Peyer's patch (tissue), 4 donors: Measurements from ENCODE around the gene CLCNKB. TPM values are rescaled to one million over a fixed set of nuclear protein-coding genes. Genes with fewer than 3 reads are reported as not detected.

Experiments used
- DNase-seq, 3 donors: peaks; one replicate each; pipeline ENCODE4 v3.0.0-alpha.2; 2017 to 2019
- H3K27ac ChIP-seq, 4 donors: fragments of 200-600 bp; sonication (generic); one replicate each; pipeline ENCODE4 v1.5.1; 2016 to 2019
- H3K27me3 ChIP-seq, 2 donors: fragments of 200-600 bp; sonication (generic); one replicate each; pipeline ENCODE4 v1.5.1; 2019
- H3K36me3 ChIP-seq, 3 donors: fragments of 200-600 bp; sonication (generic); one replicate each; pipeline ENCODE4 v1.5.1; 2016 to 2019
- H3K4me1 ChIP-seq, 4 donors: fragments of 200-600 bp; sonication (generic); one replicate each; pipeline ENCODE4 v1.5.1; 2016 to 2019
- H3K4me3 ChIP-seq, 4 donors: fragments of 200-600 bp; sonication (generic); 1 replicate in 3 of 4; 2 replicates in 1 of 4; pipeline ENCODE4 v1.5.1; 2016 to 2019; ENCODE audit warnings: mild to moderate bottlenecking in 1 of 4
- H3K9me3 ChIP-seq, 4 donors: fragments of 200-600 bp; sonication (generic); one replicate each; pipeline ENCODE4 v1.5.1; 2016 to 2019; ENCODE audit warnings: mild to moderate bottlenecking in 1 of 4
- POLR2A ChIP-seq, 2 donors: fragments of 450-650 bp; IDR thresholded peaks; one replicate each; pipeline ENCODE4 v1.5.1; 2017; ENCODE audit warnings: antibody characterized with exemption in 2 of 2, mild to moderate bottlenecking in 2 of 2, moderate library complexity in 2 of 2
- total RNA-seq, 4 donors: library from RNA; depleted of rRNA; stranded (reverse); fragments of >200 nt; gene quantifications; one replicate each; pipeline ENCODE4 v1.1.0, GENCODE V29; 2016
- TF ChIP-seq, protein P1 (sequence below), 6 experiments: fragments of 450-650 bp in 4 of 6; fragments of 200-600 bp in 2 of 6; sonication (generic) in 1 of 6; IDR thresholded peaks; one replicate each; pipeline ENCODE4 v1.5.1; 2017 to 2019; ENCODE audit warnings: antibody characterized with exemption in 6 of 6, mild to moderate bottlenecking in 3 of 6, moderate library complexity in 1 of 6

The CLCNKB gene
- total RNA-seq, 4 donors from 2014 or later = not detected

DNA sequence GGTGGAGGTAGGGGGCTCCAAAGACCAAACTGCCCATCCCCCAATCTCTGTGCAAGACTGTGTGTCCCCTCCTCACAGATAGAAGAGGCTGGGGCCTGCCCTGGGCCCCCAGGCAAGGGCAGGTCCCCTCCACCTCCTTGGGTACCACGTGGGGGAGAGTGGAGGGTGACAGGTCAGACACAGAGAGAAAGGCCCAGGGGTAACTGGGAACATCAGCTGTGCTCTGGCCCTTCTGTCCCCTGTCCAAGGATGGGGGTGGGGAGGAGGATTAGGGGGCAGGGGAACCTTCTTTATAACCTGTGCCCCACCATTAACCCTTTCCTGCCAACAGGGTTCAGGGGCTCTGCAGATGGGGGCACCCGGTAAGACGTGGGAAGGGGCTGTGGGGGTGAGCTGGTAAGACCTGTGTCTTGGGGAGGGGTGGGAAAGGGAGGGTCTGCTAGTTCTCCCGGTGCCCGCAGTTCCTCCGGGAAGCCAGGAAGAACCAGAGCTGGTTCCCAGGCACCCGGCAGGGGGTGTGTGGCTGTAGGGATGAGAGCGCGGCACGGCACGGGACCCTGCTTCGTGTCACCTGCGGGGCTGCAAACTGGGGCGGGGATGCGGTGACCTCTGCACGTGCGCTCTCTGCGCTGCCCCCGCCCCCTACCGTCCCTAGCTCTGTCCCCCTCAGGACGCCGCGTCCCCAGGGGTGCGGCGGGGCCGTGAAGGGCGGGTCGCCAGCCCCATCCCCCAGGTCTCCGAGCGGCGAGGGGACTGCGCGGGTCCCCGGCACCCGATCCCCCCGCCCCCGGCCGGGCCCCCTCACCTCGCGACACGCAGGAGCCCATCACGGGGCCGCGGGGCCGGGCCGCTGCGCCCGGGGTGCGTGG lies 29.3 kb downstream of the CLCNKB start:
- DNase-seq = no peak
- H3K9me3 ChIP-seq = no peaks in the 10 kb centered on the region
- H3K27me3 ChIP-seq = no peaks in the 10 kb centered on the region
- no peaks in the 10 kb centered on the region for H3K36me3 ChIP-seq
- peaks cover 2 to 21% (median 9%) of the 10 kb centered on the region in 4 donors for H3K4me1 ChIP-seq
- no peak overlapping the region for H3K27ac ChIP-seq
- TF ChIP-seq, protein P1, sequence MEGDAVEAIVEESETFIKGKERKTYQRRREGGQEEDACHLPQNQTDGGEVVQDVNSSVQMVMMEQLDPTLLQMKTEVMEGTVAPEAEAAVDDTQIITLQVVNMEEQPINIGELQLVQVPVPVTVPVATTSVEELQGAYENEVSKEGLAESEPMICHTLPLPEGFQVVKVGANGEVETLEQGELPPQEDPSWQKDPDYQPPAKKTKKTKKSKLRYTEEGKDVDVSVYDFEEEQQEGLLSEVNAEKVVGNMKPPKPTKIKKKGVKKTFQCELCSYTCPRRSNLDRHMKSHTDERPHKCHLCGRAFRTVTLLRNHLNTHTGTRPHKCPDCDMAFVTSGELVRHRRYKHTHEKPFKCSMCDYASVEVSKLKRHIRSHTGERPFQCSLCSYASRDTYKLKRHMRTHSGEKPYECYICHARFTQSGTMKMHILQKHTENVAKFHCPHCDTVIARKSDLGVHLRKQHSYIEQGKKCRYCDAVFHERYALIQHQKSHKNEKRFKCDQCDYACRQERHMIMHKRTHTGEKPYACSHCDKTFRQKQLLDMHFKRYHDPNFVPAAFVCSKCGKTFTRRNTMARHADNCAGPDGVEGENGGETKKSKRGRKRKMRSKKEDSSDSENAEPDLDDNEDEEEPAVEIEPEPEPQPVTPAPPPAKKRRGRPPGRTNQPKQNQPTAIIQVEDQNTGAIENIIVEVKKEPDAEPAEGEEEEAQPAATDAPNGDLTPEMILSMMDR (IDR thresholded peaks at IDR 0.05) = no peak
- no peak for TF ChIP-seq POLR2A (IDR thresholded peaks at IDR 0.05)
- peak overlapping the region; percentile 20 to 62 (median 56) for H3K4me3 ChIP-seq

DNA sequence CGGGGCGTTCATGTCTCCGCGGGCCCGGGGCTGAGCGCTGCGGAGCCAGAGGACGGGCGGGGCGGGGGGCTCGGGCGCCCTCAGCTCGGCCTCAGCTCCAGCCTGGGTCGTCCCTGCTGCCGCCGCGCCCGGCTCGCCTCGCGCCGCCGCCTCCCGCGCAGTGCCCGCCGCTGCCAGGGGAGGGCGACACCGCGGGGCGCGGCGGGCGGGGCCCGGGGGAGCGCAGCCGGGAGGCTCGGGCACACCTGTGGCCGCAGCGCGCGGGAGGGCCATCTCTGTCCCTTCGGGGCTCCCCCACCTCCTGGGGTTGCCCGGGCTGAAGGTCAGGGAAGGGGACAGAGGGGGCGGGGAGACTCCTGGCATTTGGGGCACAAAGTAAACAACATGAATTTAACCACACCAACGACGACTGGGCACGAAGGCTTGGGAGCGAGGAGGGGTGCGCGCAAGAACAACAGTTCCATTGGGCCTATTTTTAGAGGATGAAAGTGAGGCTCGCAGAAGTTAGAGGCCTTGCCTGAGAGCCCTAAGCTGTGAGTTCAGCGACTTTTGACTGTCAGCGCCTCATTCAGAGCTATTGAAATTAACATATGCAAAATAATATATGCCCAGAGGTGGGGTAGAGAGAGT lies 30.0 kb downstream of the CLCNKB start, which contains the start of gene FAM131C:
Gene FAM131C, minus strand, starts transcription at position 162 of the 630 bp plus-strand sequence. CDS start 209 bp downstream, outside the sequence.
- Histone ChIP-seq H3K9me3 (no peaks in the 10 kb centered on the region), H3K27me3 (no peaks in the 10 kb centered on the region), H3K4me3 (peak within 1 kb of the TSS; percentile 20 to 62 (median 56)), H3K4me1 (peaks cover 2 to 14% (median 9%) of the 10 kb centered on the region in 4 donors), H3K27ac (peak within 1 kb of the TSS in 1 of 4 donors; percentile 42), H3K36me3 (no peaks in the 10 kb centered on the region)
- TF ChIP-seq POLR2A (IDR thresholded peaks at IDR 0.05) = no peak
- TF ChIP-seq, protein P1 (IDR thresholded peaks at IDR 0.05) = peak; percentile 6 to 77 (median 47)
- peak in 2 of 3 donors; percentile 25 to 66 for DNase-seq

DNA sequence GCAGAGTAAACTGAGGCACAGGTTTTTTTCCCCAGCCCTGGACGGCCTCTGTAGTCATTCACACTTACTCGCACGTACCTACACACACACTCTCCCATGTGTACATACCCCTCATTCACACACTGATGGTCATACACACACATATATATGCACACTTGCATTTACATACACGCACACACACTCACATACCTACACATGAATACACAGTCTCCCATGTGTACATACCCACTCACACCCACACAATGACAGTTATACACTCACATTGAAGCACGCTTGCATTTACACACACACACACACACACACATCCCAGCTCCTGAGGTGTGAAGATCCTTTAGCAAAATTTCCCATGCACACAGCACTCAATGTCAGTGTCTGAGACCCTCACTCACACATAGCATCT lies 30.6 kb downstream of the CLCNKB start:
- peaks cover 2 to 14% (median 8%) of the 10 kb centered on the region in 4 donors for H3K4me1 ChIP-seq
- no peak for TF ChIP-seq POLR2A (IDR thresholded peaks at IDR 0.05)
- TF ChIP-seq, protein P1 (IDR thresholded peaks at IDR 0.05) = no peak
- no peak for DNase-seq
- H3K27ac ChIP-seq = no peak overlapping the region
- no peak overlapping the region for H3K4me3 ChIP-seq
- H3K36me3 ChIP-seq = no peaks in the 10 kb centered on the region
- H3K9me3 ChIP-seq = no peaks in the 10 kb centered on the region
- no peaks in the 10 kb centered on the region for H3K27me3 ChIP-seq

DNA sequence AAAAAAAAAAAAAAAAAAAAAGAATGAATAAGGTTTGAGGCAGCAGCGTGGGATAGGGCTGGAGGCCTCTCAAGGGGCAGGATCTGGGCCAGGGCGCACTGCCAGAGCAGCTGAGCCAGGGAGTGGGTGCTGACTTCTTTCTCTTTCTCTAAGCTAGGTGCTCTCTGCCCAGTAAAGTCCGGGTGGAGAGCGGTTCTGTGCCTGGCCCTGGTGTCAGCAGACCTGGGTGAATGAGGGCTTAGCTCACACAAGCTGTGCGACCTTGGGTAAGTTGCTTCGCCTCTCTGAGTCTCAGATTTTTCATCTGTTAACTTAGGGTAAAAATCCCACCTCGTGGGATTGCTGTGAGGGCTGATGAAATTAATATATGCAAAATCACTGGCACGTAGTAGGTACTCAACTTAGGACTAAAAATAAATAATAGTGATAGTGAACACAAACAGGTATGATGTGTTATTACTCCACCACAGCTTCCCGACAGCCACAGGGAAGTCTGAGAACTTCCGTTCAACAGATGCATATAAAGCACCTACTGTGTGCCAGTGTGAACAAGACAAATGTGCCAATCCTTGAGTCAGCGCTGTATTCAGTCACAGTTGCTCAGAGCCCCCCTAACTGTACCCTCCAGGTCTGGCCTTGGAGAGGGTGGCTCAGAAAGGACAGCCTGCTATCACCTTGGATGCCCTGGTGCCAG lies 31.9 kb downstream of the CLCNKB start:
- Histone ChIP-seq H3K4me3 (no peak overlapping the region), H3K27ac (no peak overlapping the region), H3K27me3 (no peaks in the 10 kb centered on the region), H3K36me3 (no peaks in the 10 kb centered on the region), H3K9me3 (no peaks in the 10 kb centered on the region), H3K4me1 (peaks cover 2 to 14% (median 8%) of the 10 kb centered on the region in 4 donors)
- no peak for DNase-seq
- TF ChIP-seq, protein P1 (IDR thresholded peaks at IDR 0.05) = no peak
- no peak for TF ChIP-seq POLR2A (IDR thresholded peaks at IDR 0.05)

DNA sequence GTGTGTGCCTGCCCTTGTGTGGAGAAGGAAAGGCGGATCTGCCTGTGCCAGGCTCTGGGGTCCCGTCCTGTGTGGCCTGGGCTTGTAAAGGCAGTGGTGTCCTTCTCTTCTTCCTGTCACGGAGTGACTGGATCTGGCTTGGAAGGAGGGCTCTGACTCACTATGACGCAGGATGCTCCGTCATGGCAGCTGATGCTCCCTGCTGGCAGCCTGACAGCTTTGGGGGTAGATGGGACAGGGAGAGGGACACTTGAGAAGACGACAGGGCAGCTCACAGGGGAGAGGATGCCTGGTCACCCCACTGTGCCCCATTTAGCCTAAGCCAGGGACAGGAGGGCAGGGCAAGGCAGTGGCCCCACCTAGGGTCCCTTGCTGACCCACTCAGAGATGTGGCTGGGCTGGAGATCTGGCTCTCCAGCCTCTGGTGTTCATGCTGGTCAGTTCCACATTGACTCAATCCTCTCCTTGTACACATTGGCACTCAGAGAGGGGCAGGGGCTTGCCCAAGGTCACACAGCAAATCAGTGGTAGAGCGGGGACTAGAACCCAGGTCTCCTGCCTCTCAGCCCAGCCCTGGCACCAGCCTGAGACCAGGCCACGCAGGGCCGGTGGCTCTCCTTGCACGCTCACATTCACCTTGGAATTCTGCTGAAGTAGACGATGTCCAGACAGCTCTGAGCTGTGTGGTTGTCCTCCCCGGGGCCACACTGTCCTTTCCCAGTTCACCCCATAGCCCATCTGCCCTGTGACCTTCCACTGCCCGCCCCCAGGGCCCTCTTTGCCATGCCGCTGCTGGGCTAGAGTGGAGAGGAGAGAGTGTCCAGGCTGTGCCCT lies 32.7 kb downstream of the CLCNKB start:
- DNase-seq = no peak
- Histone ChIP-seq H3K9me3 (no peaks in the 10 kb centered on the region), H3K36me3 (no peaks in the 10 kb centered on the region), H3K27me3 (no peaks in the 10 kb centered on the region), H3K27ac (no peak overlapping the region), H3K4me3 (no peak overlapping the region), H3K4me1 (peaks cover 2 to 14% (median 8%) of the 10 kb centered on the region in 4 donors)
- TF ChIP-seq, protein P1 (IDR thresholded peaks at IDR 0.05) = no peak
- no peak for TF ChIP-seq POLR2A (IDR thresholded peaks at IDR 0.05)
